GM12874 (cell line): ENCODE measurements around the gene CACNA2D3.

Source experiments
- CTCF ChIP-seq: IDR thresholded peaks from 2 replicates; pipeline ENCODE4 v1.5.1; 2011; ENCODE audit warnings: low read depth, mild to moderate bottlenecking, control low read depth, low read length, moderate library complexity; ENCODE audit not compliant: insufficient read depth

CACNA2D3 gene

DNA sequence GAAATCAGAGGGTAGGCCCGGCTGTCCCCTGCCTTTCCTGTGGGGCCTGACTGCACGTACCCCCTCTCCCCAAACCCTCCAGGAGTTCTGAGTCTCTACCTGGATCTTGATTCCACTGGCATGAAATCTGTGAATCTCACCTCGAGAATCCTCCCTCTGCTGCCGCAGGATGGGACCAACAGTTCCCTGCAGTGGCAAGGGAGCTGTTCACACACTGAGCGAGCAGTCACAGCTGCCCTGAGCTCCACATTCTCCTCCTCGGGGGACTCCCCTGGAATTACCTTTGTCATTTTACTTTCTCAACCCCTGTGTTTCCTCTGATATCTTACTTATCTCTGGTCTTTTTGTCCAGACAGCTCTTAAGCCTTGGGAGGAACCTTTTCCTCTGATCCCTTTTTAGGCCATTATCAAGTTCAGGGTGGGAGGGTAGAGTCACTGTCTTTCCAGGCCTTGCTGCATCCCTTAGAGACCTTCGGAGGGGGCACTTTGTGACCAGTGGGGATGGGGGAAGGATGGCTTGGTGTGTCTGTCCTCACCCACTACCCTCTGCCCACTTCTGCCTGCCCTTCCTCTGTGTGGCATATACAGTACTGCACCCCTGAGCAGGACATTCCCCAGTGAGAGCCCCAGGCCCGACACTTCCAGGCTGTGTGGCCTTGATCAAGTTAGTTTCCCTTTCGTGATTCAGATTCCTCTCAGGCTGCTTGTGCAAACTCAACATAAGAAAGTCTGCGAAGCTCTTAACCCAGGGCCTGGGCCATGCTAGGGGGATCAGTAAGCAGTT, 42.0 kb downstream of the CACNA2D3 start:
- TF ChIP-seq CTCF = no peak

DNA sequence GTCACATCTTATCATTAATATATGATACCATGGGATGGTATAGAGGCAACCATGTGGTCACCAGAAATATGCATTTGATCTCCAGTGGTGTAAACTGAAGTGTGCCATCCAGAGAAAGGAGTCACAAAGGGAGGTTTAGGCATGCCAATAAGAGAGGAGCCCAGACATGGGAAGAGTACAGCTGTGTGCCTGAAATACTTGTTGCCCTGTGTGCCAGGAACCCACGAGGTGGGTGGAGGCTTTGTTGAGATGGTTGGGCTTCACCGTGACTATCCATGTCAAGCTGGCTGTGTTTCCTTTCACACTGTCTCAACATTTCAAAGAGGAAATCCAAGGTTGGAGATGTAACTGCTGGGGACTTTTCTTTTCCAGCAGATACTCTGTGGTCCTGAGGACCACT, 43.5 kb downstream of the CACNA2D3 start:
- no peak for TF ChIP-seq CTCF

DNA sequence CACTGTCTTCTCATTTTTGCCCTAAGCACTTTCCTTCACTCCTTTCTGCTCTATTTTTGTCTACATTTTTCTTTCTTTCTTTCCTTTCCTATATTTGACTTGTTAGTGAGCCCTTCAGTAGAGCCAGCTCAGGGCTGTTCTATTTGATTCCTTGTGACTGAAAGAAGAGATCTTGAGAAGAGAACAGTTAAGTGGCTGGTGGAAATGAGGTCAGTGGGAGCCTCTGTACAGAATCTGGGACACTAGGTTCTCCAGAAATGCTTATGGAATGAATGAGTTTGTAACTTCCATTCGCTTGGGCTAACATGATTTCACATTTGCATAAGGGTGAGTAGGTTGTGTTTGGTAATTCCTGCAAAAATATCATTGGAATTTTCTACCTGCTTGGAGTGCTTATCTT, 45.6 kb downstream of the CACNA2D3 start:
- no peak for TF ChIP-seq CTCF

- TF ChIP-seq CTCF = no peak
Measured at GRCh38 chr3:54168451-54168850, 46.1 kb downstream of the CACNA2D3 start.

DNA sequence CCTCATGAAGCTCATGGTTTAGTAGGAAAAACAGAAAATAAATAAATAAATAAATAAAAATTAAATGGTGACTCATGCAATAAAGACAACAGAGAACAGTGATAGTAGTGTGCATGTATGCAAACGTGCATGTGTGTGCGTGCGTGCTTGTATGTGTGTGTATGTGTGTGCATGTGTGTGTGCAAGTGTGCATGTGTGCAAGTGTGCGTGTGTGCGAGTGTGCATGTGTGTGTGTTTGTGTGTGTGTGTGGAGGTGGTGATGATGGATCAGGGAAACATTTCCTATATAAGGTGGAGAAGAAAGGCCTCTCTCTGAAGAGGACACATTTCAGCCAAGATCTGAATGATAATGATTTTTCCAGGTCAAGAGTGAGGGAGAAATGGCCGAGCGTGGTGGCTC, 47.2 kb downstream of the CACNA2D3 start:
- no peak for TF ChIP-seq CTCF

GRCh38 chr3:54171509-54171908, 49.2 kb downstream of the CACNA2D3 start:
- no peak for TF ChIP-seq CTCF

DNA sequence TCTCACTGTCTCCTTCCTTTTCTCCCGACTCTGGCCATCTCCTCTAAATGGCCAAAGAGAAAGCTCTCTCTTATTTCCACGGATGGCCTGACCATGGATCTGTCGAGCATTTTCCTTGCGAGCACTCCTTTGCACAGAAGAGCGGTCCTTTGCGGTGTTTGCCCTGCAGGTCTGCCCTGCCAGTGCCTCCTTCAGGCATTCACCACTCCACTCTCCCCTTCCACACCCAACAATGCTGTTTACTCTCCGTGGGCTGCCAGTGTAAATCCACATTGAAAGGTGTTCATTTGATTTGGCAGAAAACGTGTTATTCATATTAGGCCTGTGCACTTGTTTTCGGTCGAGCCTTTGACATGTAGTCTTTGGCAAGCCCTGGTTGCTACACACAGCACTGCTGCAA, 49.6 kb downstream of the CACNA2D3 start:
- no peak for TF ChIP-seq CTCF
